IMR-90 (cell line): ENCODE measurements around the gene RTF1.

Source experiments
- MAZ ChIP-seq: IDR thresholded peaks from 2 replicates; pipeline ENCODE4 v1.6.1; 2012; ENCODE audit warnings: low read depth, mild to moderate bottlenecking, low read length, improper control_type of control experiment, moderate library complexity, borderline replicate concordance
- TF ChIP-seq, protein P1 (sequence below): conservative IDR thresholded peaks from 2 replicates; pipeline ENCODE4 v1.5.1; 2012; ENCODE audit warnings: mild to moderate bottlenecking, low read depth, low read length, improper control_type of control experiment

- TF ChIP-seq, protein P1, sequence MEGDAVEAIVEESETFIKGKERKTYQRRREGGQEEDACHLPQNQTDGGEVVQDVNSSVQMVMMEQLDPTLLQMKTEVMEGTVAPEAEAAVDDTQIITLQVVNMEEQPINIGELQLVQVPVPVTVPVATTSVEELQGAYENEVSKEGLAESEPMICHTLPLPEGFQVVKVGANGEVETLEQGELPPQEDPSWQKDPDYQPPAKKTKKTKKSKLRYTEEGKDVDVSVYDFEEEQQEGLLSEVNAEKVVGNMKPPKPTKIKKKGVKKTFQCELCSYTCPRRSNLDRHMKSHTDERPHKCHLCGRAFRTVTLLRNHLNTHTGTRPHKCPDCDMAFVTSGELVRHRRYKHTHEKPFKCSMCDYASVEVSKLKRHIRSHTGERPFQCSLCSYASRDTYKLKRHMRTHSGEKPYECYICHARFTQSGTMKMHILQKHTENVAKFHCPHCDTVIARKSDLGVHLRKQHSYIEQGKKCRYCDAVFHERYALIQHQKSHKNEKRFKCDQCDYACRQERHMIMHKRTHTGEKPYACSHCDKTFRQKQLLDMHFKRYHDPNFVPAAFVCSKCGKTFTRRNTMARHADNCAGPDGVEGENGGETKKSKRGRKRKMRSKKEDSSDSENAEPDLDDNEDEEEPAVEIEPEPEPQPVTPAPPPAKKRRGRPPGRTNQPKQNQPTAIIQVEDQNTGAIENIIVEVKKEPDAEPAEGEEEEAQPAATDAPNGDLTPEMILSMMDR = no peak
- TF ChIP-seq MAZ = no peak
Measured at GRCh38 chr15:41443275-41443674, 26.4 kb downstream of the RTF1 start.
